Hepatocyte (in vitro differentiated cells): ENCODE results near the gene ATF7. TPM values are rescaled to one million over a fixed set of nuclear protein-coding genes. Genes with fewer than 3 reads are reported as not detected.

Experiments
- DNase-seq: peaks from one replicate; pipeline ENCODE4 v3.0.0-alpha.2; 2016; ENCODE audit warnings: low spot score
- H2AFZ ChIP-seq: fragments of 200-600 bp; sonication (generic); 2 replicates; pipeline ENCODE4 v1.6.0; 2016; ENCODE audit warnings: antibody characterized with exemption, mild to moderate bottlenecking
- H3K27ac ChIP-seq: fragments of 200-600 bp; sonication (generic); 2 replicates; pipeline ENCODE4 v1.5.1; 2016; ENCODE audit warnings: mild to moderate bottlenecking
- H3K27me3 ChIP-seq: fragments of 200-600 bp; sonication (generic); 2 replicates; pipeline ENCODE4 v1.6.1; 2016
- H3K36me3 ChIP-seq: fragments of 200-600 bp; sonication (generic); replicated peaks from 2 replicates; pipeline ENCODE4 v1.5.1; 2016; ENCODE audit warnings: low read depth; ENCODE audit not compliant: insufficient read depth
- H3K4me1 ChIP-seq: fragments of 200-600 bp; sonication (generic); 2 replicates; pipeline ENCODE4 v1.5.1; 2016; ENCODE audit warnings: mild to moderate bottlenecking, moderate library complexity; ENCODE audit not compliant: insufficient read depth
- H3K4me2 ChIP-seq: fragments of 200-600 bp; sonication (generic); 2 replicates; pipeline ENCODE4 v1.6.0; 2016
- H3K4me3 ChIP-seq: fragments of 200-600 bp; sonication (generic); 2 replicates; pipeline ENCODE4 v1.5.1; 2016; ENCODE audit warnings: mild to moderate bottlenecking
- H3K79me2 ChIP-seq: fragments of 200-600 bp; sonication (generic); 2 replicates; pipeline ENCODE4 v1.6.0; 2017; ENCODE audit warnings: mild to moderate bottlenecking
- H3K9me2 ChIP-seq: fragments of 200-600 bp; sonication (generic); replicated peaks from 2 replicates; pipeline ENCODE4 v1.6.0; 2017; ENCODE audit warnings: mild to moderate bottlenecking; ENCODE audit not compliant: insufficient read depth
- H3K9me3 ChIP-seq: fragments of 200-600 bp; sonication (generic); 2 replicates; pipeline ENCODE4 v1.5.1; 2016; ENCODE audit warnings: low read depth, mild to moderate bottlenecking
- H4K20me1 ChIP-seq: fragments of 200-600 bp; sonication (generic); 2 replicates; pipeline ENCODE4 v1.6.0; 2016; ENCODE audit warnings: mild to moderate bottlenecking; ENCODE audit not compliant: insufficient read depth, poor library complexity, severe bottlenecking
- CTCF ChIP-seq: fragments of 200-600 bp; sonication (generic); IDR thresholded peaks from 2 replicates; pipeline ENCODE4 v1.5.1; 2016; ENCODE audit warnings: antibody characterized with exemption, mild to moderate bottlenecking; ENCODE audit not compliant: poor library complexity
- EZH2 ChIP-seq: fragments of 200-600 bp; sonication (generic); IDR thresholded peaks from 2 replicates; pipeline ENCODE4 v1.6.1; 2016; ENCODE audit warnings: antibody characterized with exemption, mild to moderate bottlenecking, borderline replicate concordance
- EZH2phosphoT487 ChIP-seq: fragments of 200-600 bp; sonication (generic); IDR thresholded peaks from one replicate; pipeline ENCODE4 v1.6.1; 2018; ENCODE audit warnings: antibody characterized with exemption, mild to moderate bottlenecking, low read depth, moderate library complexity; ENCODE audit not compliant: unreplicated experiment, severe bottlenecking
- WGBS: methylation state at CpG from one replicate; pipeline ENCODE4 v1.1.6; 2016; ENCODE audit warnings: low lambda C conversion rate; ENCODE audit errors: missing lambda C conversion rate; 5-methylcytosine and 5-hydroxymethylcytosine counted together
- polyA plus RNA-seq: library from polyadenylated mRNA; unstranded; fragments of >200 nt; fragmentation: Nextera tagmentation; extraction: Ambion mirVana; gene quantifications from 2 replicates; pipeline ENCODE4 v1.2.1, GENCODE V29; 2016
- total RNA-seq: library from RNA; depleted of rRNA; stranded (reverse); fragments of >200 nt; gene quantifications from 2 replicates; pipeline ENCODE4 v1.2.3, GENCODE V29; 2014

The ATF7 gene
- total and polyA plus RNA-seq, 2 experiments from 2014 or later, result 17.8 to 19.2 TPM

- Histone ChIP-seq H2AFZ (no peak overlapping the region), H3K27ac (no peak overlapping the region), H3K79me2 (peaks cover 78% of the 10 kb centered on the region), H3K9me3 (no peaks in the 10 kb centered on the region), H3K4me3 (no peak overlapping the region), H4K20me1 (peaks cover 26% of the 10 kb centered on the region), H3K36me3 (peaks cover 4% of the 10 kb centered on the region), H3K4me1 (no peaks in the 10 kb centered on the region), H3K27me3 (no peaks in the 10 kb centered on the region), H3K9me2 (no peaks in the 10 kb centered on the region), H3K4me2 (no peak overlapping the region)
- TF ChIP-seq EZH2phosphoT487 (no peak), CTCF (no peak), EZH2 (no peak)
- DNase-seq, result no peak
Observed at GRCh38 chr12:53603804-53604203, 22.4 kb downstream of the ATF7 start.

DNA sequence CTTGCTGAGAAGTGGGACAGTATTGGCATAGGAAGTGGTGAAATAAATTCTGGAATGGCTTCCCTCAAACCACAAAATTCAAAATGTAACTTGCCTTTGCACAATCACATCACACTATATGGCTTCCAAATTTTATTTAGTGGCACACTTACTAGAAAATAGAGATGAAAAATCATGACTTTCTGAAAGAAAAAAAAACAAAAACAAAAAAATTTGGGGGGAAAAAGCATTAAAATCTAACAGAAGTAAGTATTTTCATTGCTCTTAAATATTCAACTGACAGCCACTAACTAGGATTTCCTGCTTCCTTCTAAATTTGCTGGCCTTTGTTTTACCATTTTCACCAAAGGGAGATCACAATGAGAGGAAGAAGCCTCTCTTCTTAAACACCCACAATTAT is 23.0 kb downstream of the ATF7 start:
- Histone ChIP-seq H3K79me2 (peaks cover 78% of the 10 kb centered on the region), H3K4me2 (no peak overlapping the region), H3K9me2 (no peaks in the 10 kb centered on the region), H2AFZ (no peak overlapping the region), H3K27ac (no peak overlapping the region), H4K20me1 (peaks cover 26% of the 10 kb centered on the region), H3K9me3 (no peaks in the 10 kb centered on the region), H3K4me3 (no peak overlapping the region), H3K36me3 (peaks cover 4% of the 10 kb centered on the region), H3K27me3 (no peaks in the 10 kb centered on the region), H3K4me1 (no peaks in the 10 kb centered on the region)
- DNase-seq, result no peak
- TF ChIP-seq CTCF (no peak), EZH2phosphoT487 (no peak), EZH2 (no peak)

DNA sequence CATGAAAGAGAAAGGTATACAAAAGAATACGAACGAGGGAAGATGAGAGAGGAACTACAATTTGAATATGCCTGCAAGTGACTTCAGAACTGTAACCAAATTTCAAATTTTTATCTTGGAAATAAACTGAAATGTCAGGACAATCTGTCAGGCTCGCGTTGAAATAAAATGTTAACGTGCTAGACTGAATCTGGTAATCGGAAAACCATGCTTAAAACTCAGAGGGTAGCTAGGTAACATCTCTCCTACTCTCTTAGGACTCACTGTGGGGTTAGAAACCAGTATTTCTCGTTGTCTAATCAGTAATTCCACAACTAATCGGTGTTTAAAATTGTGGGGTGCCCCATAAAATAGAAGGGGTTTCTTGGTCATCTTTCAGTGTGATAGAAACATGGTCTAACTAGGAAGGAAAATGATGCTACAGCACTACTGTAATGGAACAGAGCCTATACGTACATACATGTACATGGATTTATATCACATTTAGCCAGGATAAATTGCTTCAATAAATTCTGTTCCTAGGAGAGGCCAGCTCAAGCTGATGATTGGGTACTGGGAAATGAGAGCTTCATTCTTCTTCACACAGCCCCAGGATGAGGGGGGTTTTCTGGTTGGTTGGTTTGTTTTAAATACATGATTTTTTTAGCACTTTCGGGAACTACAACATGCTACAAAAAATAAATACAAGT is 23.9 kb downstream of the ATF7 start:
- Histone ChIP-seq H3K36me3 (peaks cover 4% of the 10 kb centered on the region), H3K9me2 (no peaks in the 10 kb centered on the region), H3K4me2 (no peak overlapping the region), H4K20me1 (peaks cover 26% of the 10 kb centered on the region), H3K4me3 (no peak overlapping the region), H3K27ac (no peak overlapping the region), H3K79me2 (peaks cover 74% of the 10 kb centered on the region), H3K27me3 (no peaks in the 10 kb centered on the region), H3K4me1 (no peaks in the 10 kb centered on the region), H3K9me3 (no peaks in the 10 kb centered on the region), H2AFZ (no peak overlapping the region)
- TF ChIP-seq EZH2 (no peak), EZH2phosphoT487 (no peak)
- DNase-seq, result no peak
- WGBS, result 85% methylated on average over 10 of the region's 10 CpGs

- Histone ChIP-seq H3K9me2 (no peaks in the 10 kb centered on the region), H3K27ac (no peak overlapping the region), H3K27me3 (no peaks in the 10 kb centered on the region), H2AFZ (no peak overlapping the region), H3K36me3 (peaks cover 4% of the 10 kb centered on the region), H3K9me3 (no peaks in the 10 kb centered on the region), H3K4me3 (no peak overlapping the region), H4K20me1 (peaks cover 26% of the 10 kb centered on the region), H3K4me2 (peak overlapping the region; percentile 55), H3K79me2 (peaks cover 78% of the 10 kb centered on the region), H3K4me1 (no peaks in the 10 kb centered on the region)
- WGBS, result 66% methylated on average over 12 of the region's 12 CpGs
- DNase-seq, result no peak
- TF ChIP-seq EZH2 (no peak), EZH2phosphoT487 (no peak), CTCF (no peak)
Observed at GRCh38 chr12:53601296-53601847, 24.8 kb downstream of the ATF7 start.
